Astrocyte of the spinal cord (primary cell): Measurements from ENCODE around the gene RAB15.

Experiments
- DNase-seq: peaks from one replicate; pipeline ENCODE4 v3.0.0; 2011; ENCODE audit warnings: low read depth, low spot score
- H3K4me3 ChIP-seq: 2 replicates; pipeline ENCODE4 v1.5.1; 2011; ENCODE audit warnings: low read depth, mild to moderate bottlenecking, low read length, moderate library complexity
- CTCF ChIP-seq: IDR thresholded peaks from 2 replicates; pipeline ENCODE4 v1.5.1; 2012; ENCODE audit warnings: low read depth, mild to moderate bottlenecking, low read length, inconsistent platforms
- in situ Hi-C: cut with HindIII; loops from 2 replicates; pipeline ENCODE4 v1.10.0; 2017; ENCODE audit warnings: low sequenced_read_pairs

The RAB15 gene

DNA sequence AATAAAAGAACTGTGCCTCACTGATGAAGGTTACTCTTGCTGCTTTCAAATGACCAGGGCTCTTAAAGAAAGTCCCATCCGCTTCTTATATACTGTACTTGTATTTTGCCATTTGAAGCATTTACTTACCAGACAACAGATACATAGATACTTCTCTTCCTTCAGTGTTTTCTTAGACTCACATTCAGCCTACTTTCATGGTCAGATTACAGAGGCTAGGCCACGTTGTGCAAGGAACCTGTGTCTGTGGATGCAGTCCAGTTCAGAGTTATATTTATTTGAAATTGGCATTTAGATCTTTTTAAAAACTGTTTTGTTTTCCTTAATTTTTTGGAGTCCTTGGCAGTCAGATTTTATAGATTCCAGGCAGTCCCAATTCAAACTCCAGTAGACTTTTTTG, 51.7 kb downstream of the RAB15 start:
- no peak for DNase-seq
- TF ChIP-seq CTCF, result no peak
- H3K4me3 ChIP-seq, result no peak overlapping the region
- in situ Hi-C loops, result no loop called here

DNA sequence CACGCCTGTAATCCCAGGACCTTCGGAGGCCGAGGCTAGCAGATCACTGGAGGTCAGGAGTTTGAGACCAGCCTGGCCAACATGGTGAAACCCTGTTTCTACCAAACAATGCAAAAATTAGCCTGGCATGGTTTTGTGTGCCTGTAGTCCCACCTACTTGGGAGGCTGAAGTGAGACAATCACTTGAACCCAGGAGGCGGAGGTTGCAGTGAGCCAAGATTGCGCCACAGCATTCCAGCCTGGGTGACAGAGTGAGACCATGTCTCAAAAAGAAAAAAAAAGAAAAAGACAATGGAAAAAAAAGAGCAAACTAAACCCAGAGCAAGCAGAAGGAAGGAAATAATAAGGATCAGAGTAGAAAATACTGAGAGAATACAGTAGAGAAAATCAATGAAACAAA, 52.5 kb downstream of the RAB15 start:
- no peak overlapping the region for H3K4me3 ChIP-seq
- no peak for TF ChIP-seq CTCF
- DNase-seq, result no peak
- in situ Hi-C loops, result no loop called here

DNA sequence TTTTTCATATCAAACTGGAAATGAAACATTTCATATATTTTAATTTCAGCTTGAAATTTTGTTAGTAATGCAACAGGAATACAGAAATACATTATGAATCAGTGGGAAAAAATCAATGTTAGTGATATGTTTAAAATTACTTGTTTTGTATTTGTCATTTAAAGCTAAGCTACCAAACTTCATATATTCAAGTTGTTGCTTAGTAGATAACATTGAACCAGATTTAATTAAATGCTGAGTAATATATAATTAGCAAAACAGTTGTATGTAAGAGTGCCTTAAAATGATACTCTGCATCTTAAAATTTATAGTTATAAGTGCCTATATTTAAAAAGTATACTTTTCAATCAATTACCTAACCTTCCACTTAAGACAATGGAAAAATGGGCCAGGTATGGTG, 52.9 kb downstream of the RAB15 start:
- in situ Hi-C loops, result no loop called here
- DNase-seq, result no peak
- no peak overlapping the region for H3K4me3 ChIP-seq
- TF ChIP-seq CTCF, result no peak

- no peak overlapping the region for H3K4me3 ChIP-seq
- no peak for DNase-seq
- in situ Hi-C loops, result no loop called here
- no peak for TF ChIP-seq CTCF
These were observed 53.9 kb downstream of the RAB15 start for GRCh38 chr14:64918216-64918615.

DNA sequence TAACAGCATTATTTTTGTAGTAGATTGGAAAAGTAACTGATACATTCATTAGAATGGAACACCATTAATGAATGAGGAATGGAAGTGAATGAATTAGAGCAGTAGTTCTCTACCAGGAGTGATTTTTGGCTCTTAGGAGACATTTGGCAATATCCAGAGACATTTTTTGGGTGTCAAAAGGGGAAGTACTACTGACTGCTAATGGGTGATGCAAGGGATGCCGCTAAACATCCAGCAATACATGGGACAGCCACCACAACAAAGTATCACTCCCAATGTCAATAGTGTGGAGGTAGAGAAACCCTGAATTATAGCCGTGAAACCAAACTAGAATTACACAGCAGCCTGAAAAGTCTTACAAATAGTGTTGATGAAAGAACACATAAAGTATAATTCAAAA, 56.3 kb downstream of the RAB15 start:
- in situ Hi-C loops, result no loop called here
- no peak overlapping the region for H3K4me3 ChIP-seq
- no peak for TF ChIP-seq CTCF
- DNase-seq, result no peak

GRCh38 chr14:64915029-64915424, 57.1 kb downstream of the RAB15 start:
- peak overlapping the region; percentile 82 for H3K4me3 ChIP-seq
- no peak for TF ChIP-seq CTCF
- in situ Hi-C loops, result no loop called here
- no peak for DNase-seq
